ENCODE results near the gene NECTIN4.

The NECTIN4 gene

GRCh38 chr1:161083748-161084596 is 5.4 kb downstream of the NECTIN4 start:
- no peak for TF ChIP-seq CTCF (IDR thresholded peaks at IDR 0.05)
- DNase-seq = no peak
- H3K36me3 Mint-ChIP-seq (ENCODE audit: low read depth) = no peaks in the 10 kb centered on the region
- H3K4me3 Mint-ChIP-seq = no peak overlapping the region
- H3K9me3 Mint-ChIP-seq = no peaks in the 10 kb centered on the region
- H3K27ac Mint-ChIP-seq = peak overlapping the region; percentile 11
- peaks cover 51% of the 10 kb centered on the region for H3K4me1 Mint-ChIP-seq
- H3K27me3 Mint-ChIP-seq (ENCODE audit: low read depth, poor library complexity) = peaks cover 4% of the 10 kb centered on the region

- no peak overlapping the region for H3K4me3 Mint-ChIP-seq
- H3K27me3 Mint-ChIP-seq (ENCODE audit: low read depth, poor library complexity) = peaks cover 3% of the 10 kb centered on the region
These were observed 6.2 kb downstream of the NECTIN4 start for GRCh38 chr1:161082996-161083747.

GRCh38 chr1:161082483-161082882 is 6.9 kb downstream of the NECTIN4 start:
- Mint-ChIP-seq H3K9me3 (no peaks in the 10 kb centered on the region), H3K27me3 (ENCODE audit: low read depth, poor library complexity) (peaks cover 3% of the 10 kb centered on the region), H3K4me1 (peaks cover 52% of the 10 kb centered on the region), H3K36me3 (ENCODE audit: low read depth) (no peaks in the 10 kb centered on the region), H3K4me3 (no peak overlapping the region), H3K27ac (no peak overlapping the region)
- DNase-seq = no peak
- TF ChIP-seq CTCF (IDR thresholded peaks at IDR 0.05) = no peak

More at GRCh38 chr1:161082996-161083747, 6.2 kb downstream of the NECTIN4 start:
- peaks cover 51% of the 10 kb centered on the region for H3K4me1 Mint-ChIP-seq
- no peaks in the 10 kb centered on the region for H3K36me3 Mint-ChIP-seq (ENCODE audit: low read depth)
- no peaks in the 10 kb centered on the region for H3K9me3 Mint-ChIP-seq
- TF ChIP-seq CTCF (IDR thresholded peaks at IDR 0.05) = no peak
- no peak overlapping the region for H3K27ac Mint-ChIP-seq
- peak; percentile 23 for DNase-seq

GRCh38 chr1:161081519-161081918 is 7.8 kb downstream of the NECTIN4 start:
- Mint-ChIP-seq H3K9me3 (no peaks in the 10 kb centered on the region), H3K4me3 (no peak overlapping the region), H3K27me3 (ENCODE audit: low read depth, poor library complexity) (peaks cover 3% of the 10 kb centered on the region), H3K36me3 (ENCODE audit: low read depth) (no peaks in the 10 kb centered on the region), H3K27ac (no peak overlapping the region), H3K4me1 (peaks cover 52% of the 10 kb centered on the region)
- no peak for DNase-seq
- TF ChIP-seq CTCF (IDR thresholded peaks at IDR 0.05) = no peak

GRCh38 chr1:161080441-161081405 is 8.6 kb downstream of the NECTIN4 start:
- Mint-ChIP-seq H3K4me1 (peaks cover 44% of the 10 kb centered on the region), H3K9me3 (no peaks in the 10 kb centered on the region), H3K4me3 (no peak overlapping the region), H3K36me3 (ENCODE audit: low read depth) (no peaks in the 10 kb centered on the region), H3K27me3 (ENCODE audit: low read depth, poor library complexity) (peaks cover 3% of the 10 kb centered on the region), H3K27ac (peak overlapping the region; percentile 30)
- no peak for DNase-seq
- TF ChIP-seq CTCF (IDR thresholded peaks at IDR 0.05) = no peak

Data from nephron progenitor cell (in vitro differentiated cells).